Activated CD4-positive, alpha-beta memory T cell treated with anti-CD3 and anti-CD28 coated beads, Interleukin-2, amount 10 ng/mL, durations not matched to agents 7 days and 5 days (primary cell): Measurements from ENCODE around the gene SMTN. TPM values are rescaled to one million over a fixed set of nuclear protein-coding genes. Genes with fewer than 3 reads are reported as not detected.
"Not testable (repeated sequence)": the region's sequence is repeated elsewhere in the genome, so short reads cannot be mapped to it uniquely, and the experiment has no call there.

Source experiments
- CTCF ChIA-PET: fragments of 350-600 bp; sonication (Branson Sonifier 250); formaldehyde crosslinking; loops from one replicate; lab custom pipeline; 2021; ENCODE audit warnings: antibody characterized with exemption, inconsistent platforms; lab: Charles Lee
- POLR2A ChIA-PET: fragments of 350-600 bp; sonication (Branson Sonifier 250); formaldehyde crosslinking; loops from one replicate; lab custom pipeline; 2021; ENCODE audit warnings: antibody characterized with exemption; lab: Charles Lee
- DNase-seq: peaks from one replicate; pipeline ENCODE4 v3.0.0-alpha.2; 2020
- H3K27ac Mint-ChIP-seq: one replicate; pipeline ENCODE4 v1.8.0; 2021; ENCODE audit warnings: mild to moderate bottlenecking, mixed read lengths
- H3K27me3 Mint-ChIP-seq: one replicate; pipeline ENCODE4 v1.8.0; 2021; ENCODE audit warnings: mixed read lengths
- H3K36me3 Mint-ChIP-seq: one replicate; pipeline ENCODE4 v1.8.0; 2021; ENCODE audit warnings: low read depth, mixed read lengths
- H3K4me1 Mint-ChIP-seq: one replicate; pipeline ENCODE4 v1.8.0; 2021; ENCODE audit warnings: mixed read lengths
- H3K4me3 Mint-ChIP-seq: one replicate; pipeline ENCODE4 v1.8.0; 2021; ENCODE audit warnings: mild to moderate bottlenecking, mixed read lengths
- H3K9me3 Mint-ChIP-seq: one replicate; pipeline ENCODE4 v1.8.0; 2021; ENCODE audit warnings: mixed read lengths
- total RNA-seq, 2 experiments: library from RNA; stranded (reverse); gene quantifications; one replicate each; pipeline ENCODE4 v1.2.3, GENCODE V29; 2021

SMTN gene
- total RNA-seq, 2 experiments from 2014 or later, result 36.4 to 41.4 TPM

- ChIA-PET CTCF (no interaction called here), POLR2A (no interaction called here)
- Mint-ChIP-seq H3K27ac (no peak overlapping the region), H3K27me3 (no peaks in the 10 kb centered on the region), H3K9me3 (no peaks in the 10 kb centered on the region), H3K36me3 (no peaks in the 10 kb centered on the region), H3K4me1 (no peaks in the 10 kb centered on the region), H3K4me3 (no peak overlapping the region)
- no peak for DNase-seq
Measured at GRCh38 chr22:31055635-31056159, 25.4 kb upstream of the SMTN start.

GRCh38 chr22:31056986-31057599 is 24.0 kb upstream of the SMTN start:
- CTCF ChIA-PET, result no interaction called here
- POLR2A ChIA-PET, result no interaction called here

GRCh38 chr22:31059663-31060062 is 21.5 kb upstream of the SMTN start:
- CTCF ChIA-PET, H3K27ac Mint-ChIP-seq, DNase-seq, H3K36me3 Mint-ChIP-seq, H3K9me3 Mint-ChIP-seq, H3K4me3 Mint-ChIP-seq, POLR2A ChIA-PET, H3K27me3 Mint-ChIP-seq, H3K4me1 Mint-ChIP-seq: not testable (repeated sequence)

More at GRCh38 chr22:31056986-31057599, 24.0 kb upstream of the SMTN start:
- no peaks in the 10 kb centered on the region for H3K4me1 Mint-ChIP-seq
- no peak for DNase-seq
- no peaks in the 10 kb centered on the region for H3K27me3 Mint-ChIP-seq
- no peaks in the 10 kb centered on the region for H3K36me3 Mint-ChIP-seq
- no peak overlapping the region for H3K4me3 Mint-ChIP-seq
- no peaks in the 10 kb centered on the region for H3K9me3 Mint-ChIP-seq
- no peak overlapping the region for H3K27ac Mint-ChIP-seq

DNA sequence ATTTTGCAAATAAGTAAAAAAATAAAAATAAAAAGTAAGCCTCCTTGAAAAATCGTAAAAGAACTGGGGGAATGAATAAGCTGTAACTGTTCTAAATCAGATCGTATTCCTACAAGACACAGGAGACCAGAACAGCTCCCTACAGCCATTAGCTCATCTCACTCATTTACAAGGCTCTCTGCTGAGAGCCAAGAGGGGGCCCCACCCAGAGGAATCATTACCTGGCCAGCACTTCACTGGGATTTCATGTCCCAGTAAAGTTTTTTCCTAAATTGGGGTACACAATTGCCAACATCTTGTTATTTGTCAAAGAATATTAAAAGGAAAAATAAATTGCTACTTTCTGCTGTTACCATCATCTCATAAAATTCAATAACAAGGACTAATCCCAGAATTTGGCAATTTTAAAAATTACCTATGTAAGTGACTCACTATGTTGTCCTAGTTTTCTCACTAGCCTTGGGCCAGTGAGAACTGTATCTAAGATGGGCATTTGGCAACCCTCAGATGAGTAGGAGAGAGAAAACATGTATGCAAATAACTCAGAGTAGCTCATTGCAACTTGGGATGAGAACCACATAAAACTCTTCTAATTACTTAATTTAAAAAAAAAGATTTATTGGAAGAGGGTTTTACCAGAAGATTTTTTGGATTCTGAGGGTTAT is 18.4 kb upstream of the SMTN start:
- no peak overlapping the region for H3K27ac Mint-ChIP-seq
- no peak overlapping the region for H3K4me3 Mint-ChIP-seq
- peaks cover 4% of the 10 kb centered on the region for H3K4me1 Mint-ChIP-seq
- CTCF ChIA-PET, result no interaction called here
- H3K27me3 Mint-ChIP-seq, result no peaks in the 10 kb centered on the region
- H3K9me3 Mint-ChIP-seq, result no peaks in the 10 kb centered on the region
- POLR2A ChIA-PET, result interaction anchor here (2.0 kb wide), 1 partner anchor 23 kb away, joined by 7 read pairs; no protein-coding TSS in a partner anchor
- no peaks in the 10 kb centered on the region for H3K36me3 Mint-ChIP-seq
- DNase-seq, result no peak

DNA sequence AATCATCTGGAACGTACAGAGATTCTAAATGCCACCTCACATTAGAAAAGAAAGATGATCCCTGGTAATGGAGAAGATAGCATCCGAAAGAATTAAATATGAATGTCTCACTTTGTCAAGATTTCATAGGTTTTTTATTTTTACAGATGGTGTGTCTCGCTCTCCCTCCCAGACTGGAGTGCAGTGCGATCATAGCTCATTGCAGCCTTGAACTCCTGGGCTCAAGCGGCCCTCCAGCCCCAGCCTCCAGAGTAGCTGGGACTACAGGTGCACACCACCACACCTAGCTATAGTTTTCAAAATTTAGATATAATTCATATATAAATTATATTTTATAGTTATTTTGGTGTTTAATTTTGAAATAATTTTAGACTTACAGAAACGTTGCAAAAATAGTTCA is 16.7 kb upstream of the SMTN start:
- peak overlapping the region; percentile 25 for H3K4me3 Mint-ChIP-seq
- DNase-seq, result no peak
- H3K9me3 Mint-ChIP-seq, result no peaks in the 10 kb centered on the region
- H3K36me3 Mint-ChIP-seq, result no peaks in the 10 kb centered on the region
- no peak overlapping the region for H3K27ac Mint-ChIP-seq
- H3K4me1 Mint-ChIP-seq, result peaks cover 4% of the 10 kb centered on the region
- H3K27me3 Mint-ChIP-seq, result no peaks in the 10 kb centered on the region
- CTCF ChIA-PET, result interaction anchor here (1.8 to 1.9 kb wide), 2 partner anchors 18 to 21 kb away, joined by 4 to 9 read pairs; no protein-coding TSS in a partner anchor
- POLR2A ChIA-PET, result interaction anchor here (1.0 to 2.0 kb wide), 2 partner anchors 18 to 21 kb away, joined by 4 to 7 read pairs; no protein-coding TSS in a partner anchor

- Mint-ChIP-seq H3K36me3 (no peaks in the 10 kb centered on the region), H3K4me3 (no peak overlapping the region), H3K27me3 (no peaks in the 10 kb centered on the region), H3K27ac (no peak overlapping the region), H3K4me1 (peaks cover 4% of the 10 kb centered on the region), H3K9me3 (no peaks in the 10 kb centered on the region)
- ChIA-PET CTCF (no interaction called here), POLR2A (no interaction called here)
- no peak for DNase-seq
Measured at GRCh38 chr22:31068970-31069369, 12.1 kb upstream of the SMTN start.

DNA sequence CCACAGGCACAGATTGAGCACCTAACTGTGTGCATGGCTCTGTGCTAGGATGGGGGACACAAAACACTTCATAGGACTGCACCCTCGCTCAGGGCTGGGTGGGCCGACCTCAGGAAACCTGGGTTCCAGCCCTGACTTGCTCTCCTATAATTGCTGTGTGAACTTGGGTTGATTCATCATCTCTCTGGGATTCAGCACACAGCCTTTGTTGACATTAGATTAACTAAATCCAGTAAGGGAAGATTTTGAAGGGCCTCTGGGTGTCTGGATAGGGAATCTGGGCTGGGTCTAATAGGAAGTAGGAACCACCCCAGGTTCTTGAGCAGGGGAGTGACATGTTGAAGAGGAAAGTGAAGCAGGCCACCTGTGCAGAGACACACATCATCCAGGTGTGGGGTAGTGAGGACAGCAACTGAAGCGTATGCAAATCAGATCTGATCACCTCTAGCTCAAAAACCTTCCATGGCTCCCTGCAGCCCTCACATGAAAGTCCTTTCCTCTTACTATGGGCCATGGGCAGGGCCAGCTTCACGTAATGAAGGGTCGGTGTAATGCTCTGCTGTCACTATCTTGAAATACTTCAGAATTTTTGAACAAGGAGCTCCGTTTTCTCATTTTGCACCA is 11.3 kb upstream of the SMTN start:
- H3K36me3 Mint-ChIP-seq, POLR2A ChIA-PET, H3K4me1 Mint-ChIP-seq, CTCF ChIA-PET, H3K9me3 Mint-ChIP-seq, H3K27me3 Mint-ChIP-seq, H3K27ac Mint-ChIP-seq, DNase-seq, H3K4me3 Mint-ChIP-seq: not testable (repeated sequence)

- H3K27me3 Mint-ChIP-seq, H3K36me3 Mint-ChIP-seq, CTCF ChIA-PET, H3K9me3 Mint-ChIP-seq, H3K27ac Mint-ChIP-seq, H3K4me3 Mint-ChIP-seq, H3K4me1 Mint-ChIP-seq, DNase-seq, POLR2A ChIA-PET: not testable (repeated sequence)
Measured at GRCh38 chr22:31073125-31073524, 8.0 kb upstream of the SMTN start.

DNA sequence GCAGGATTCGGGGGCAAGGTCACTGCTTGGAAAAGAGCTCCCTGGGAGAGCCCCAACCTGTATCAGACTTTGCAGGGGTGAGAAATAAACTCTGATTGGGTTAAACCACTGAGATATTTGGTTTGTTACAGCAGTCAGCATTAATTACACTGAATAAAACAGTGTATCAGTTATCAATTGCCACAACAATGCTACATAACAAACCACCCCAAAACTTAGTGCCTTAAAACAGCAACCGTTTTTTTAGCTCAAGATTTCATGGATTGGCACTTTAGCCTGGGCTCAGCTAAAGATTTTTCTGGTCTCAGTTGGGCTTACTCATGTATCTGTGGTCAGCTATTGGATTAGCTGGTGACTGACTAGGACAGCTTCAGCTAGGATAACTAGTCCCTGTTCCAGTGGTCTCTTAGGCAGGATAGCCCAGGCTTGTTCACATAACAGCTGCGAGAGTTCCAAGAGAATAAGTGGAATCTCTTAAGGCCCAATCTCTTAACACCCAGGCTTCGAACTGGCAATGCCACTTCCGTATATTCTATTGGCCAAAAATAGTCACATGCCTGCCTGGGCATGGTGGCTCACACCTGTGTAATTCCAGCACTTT is 7.5 kb upstream of the SMTN start:
- H3K36me3 Mint-ChIP-seq, H3K27ac Mint-ChIP-seq, H3K27me3 Mint-ChIP-seq, CTCF ChIA-PET, DNase-seq, H3K4me1 Mint-ChIP-seq, H3K4me3 Mint-ChIP-seq, H3K9me3 Mint-ChIP-seq, POLR2A ChIA-PET: not testable (repeated sequence)

- no peaks in the 10 kb centered on the region for H3K27me3 Mint-ChIP-seq
- no peaks in the 10 kb centered on the region for H3K9me3 Mint-ChIP-seq
- POLR2A ChIA-PET, result no interaction called here
- no peak overlapping the region for H3K4me3 Mint-ChIP-seq
- H3K4me1 Mint-ChIP-seq, result peaks cover 4% of the 10 kb centered on the region
- H3K27ac Mint-ChIP-seq, result no peak overlapping the region
- DNase-seq, result no peak
- H3K36me3 Mint-ChIP-seq, result no peaks in the 10 kb centered on the region
- CTCF ChIA-PET, result no interaction called here
Measured at GRCh38 chr22:31075961-31076360, 5.2 kb upstream of the SMTN start.

GRCh38 chr22:31077681-31078080 is 3.4 kb upstream of the SMTN start:
- H3K9me3 Mint-ChIP-seq, result no peaks in the 10 kb centered on the region
- ChIA-PET CTCF (no interaction called here), POLR2A (no interaction called here)
- DNase-seq, result no peak
- peaks cover 17% of the 10 kb centered on the region for H3K4me1 Mint-ChIP-seq
- H3K36me3 Mint-ChIP-seq, result no peaks in the 10 kb centered on the region
- no peak overlapping the region for H3K27ac Mint-ChIP-seq
- no peaks in the 10 kb centered on the region for H3K27me3 Mint-ChIP-seq
- no peak overlapping the region for H3K4me3 Mint-ChIP-seq

DNA sequence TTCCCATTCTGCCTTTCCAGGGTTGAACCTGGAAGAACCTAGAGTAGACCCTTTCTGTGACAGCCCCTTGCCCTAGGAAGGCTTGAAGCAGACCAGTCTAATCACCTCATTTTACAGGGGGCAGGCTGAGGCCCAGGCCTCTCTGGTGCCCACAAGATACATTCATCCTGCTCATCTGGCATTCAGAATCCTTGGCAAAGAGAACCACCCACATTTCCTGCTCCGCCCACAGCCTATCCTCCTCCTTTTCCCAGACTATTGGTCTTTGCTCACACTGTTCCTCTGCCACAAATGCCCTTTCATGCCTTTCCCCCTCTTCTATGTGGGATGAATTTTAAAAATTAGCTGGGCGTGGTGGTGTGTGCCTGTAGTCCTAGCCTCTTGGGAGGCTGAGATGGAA is 2.7 kb upstream of the SMTN start:
- CTCF ChIA-PET, H3K27ac Mint-ChIP-seq, POLR2A ChIA-PET, H3K4me3 Mint-ChIP-seq, DNase-seq, H3K9me3 Mint-ChIP-seq, H3K36me3 Mint-ChIP-seq, H3K27me3 Mint-ChIP-seq: not testable (repeated sequence)
- peaks cover 24% of the 10 kb centered on the region for H3K4me1 Mint-ChIP-seq

DNA sequence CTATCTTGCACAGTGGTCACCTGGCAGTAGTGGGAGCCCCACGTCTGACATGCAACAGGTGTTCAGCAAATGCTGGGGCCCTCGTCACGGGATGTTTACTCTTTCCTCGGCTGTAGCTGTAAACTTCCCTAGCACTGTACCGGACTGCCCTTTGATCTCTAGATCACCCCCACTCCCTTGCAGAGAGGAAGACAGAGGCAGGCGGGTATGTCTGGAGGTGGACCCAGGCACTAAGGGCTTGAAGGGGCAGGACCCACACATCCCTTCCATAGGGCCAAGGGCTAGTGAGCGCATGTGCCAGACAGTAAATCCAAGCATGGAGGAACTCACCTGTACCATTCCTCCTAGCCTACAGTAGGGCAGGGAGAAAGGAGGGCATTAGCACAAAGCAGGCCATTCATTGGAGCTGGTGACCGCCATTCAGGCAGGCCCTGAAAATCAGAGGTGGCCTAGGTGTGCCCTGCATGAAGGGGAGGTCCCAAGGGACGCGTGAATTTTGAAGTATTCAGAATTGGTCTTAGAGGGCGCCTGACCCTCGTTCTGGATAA is 1.9 kb upstream of the SMTN start:
- Mint-ChIP-seq H3K4me1 (peaks cover 32% of the 10 kb centered on the region), H3K27me3 (no peaks in the 10 kb centered on the region), H3K9me3 (no peaks in the 10 kb centered on the region), H3K27ac (no peak overlapping the region), H3K36me3 (no peaks in the 10 kb centered on the region), H3K4me3 (no peak overlapping the region)
- POLR2A ChIA-PET, result interaction anchor here (2.9 kb wide), 1 partner anchor 110 kb away, joined by 18 read pairs; the partner anchor contains the start of genes MORC2 and TUG1
- CTCF ChIA-PET, result no interaction called here
- DNase-seq, result no peak
